T1000 (cell line): ENCODE measurements around the gene LRRC56.

ENCODE experiments used
- DNase-seq: peaks from one replicate; lab custom pipeline; 2025; ENCODE audit warnings: mixed read lengths; lab: John Stamatoyannopoulos, UW

The LRRC56 gene

DNA sequence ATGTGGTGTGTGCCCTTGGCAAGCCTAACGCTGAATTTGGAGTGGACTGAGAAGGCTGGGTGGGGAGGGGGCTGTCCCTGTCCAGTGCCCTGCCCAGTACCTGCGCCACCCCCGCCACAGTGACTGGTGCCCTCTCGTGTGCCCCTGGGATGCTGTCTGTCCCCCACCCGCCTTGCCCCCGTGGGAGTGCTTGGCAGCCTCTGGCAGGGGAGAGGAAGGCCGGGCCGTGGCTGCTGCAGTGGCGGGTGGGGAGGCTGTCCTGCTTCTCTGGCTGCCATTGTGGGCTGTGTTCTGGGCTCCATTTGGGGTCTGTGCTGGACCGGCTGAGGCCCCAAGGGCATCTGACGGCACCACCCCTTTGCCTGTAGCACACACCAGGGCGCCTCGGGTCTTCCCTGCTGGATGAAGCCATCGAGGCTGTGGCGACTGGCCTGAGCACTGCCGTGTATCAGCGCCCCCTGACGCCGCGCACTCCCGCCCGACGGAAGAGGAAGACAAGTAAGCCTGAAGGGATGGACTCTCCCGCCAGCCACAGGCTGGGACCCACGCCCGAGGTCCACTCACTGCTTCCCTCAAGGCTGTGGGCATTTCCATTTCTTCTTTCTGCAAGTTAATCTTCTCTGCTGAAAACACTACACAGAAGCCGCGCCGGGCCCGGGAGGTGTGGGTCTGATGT lies 60.8 kb downstream of the LRRC56 start:
- no peak for DNase-seq

DNA sequence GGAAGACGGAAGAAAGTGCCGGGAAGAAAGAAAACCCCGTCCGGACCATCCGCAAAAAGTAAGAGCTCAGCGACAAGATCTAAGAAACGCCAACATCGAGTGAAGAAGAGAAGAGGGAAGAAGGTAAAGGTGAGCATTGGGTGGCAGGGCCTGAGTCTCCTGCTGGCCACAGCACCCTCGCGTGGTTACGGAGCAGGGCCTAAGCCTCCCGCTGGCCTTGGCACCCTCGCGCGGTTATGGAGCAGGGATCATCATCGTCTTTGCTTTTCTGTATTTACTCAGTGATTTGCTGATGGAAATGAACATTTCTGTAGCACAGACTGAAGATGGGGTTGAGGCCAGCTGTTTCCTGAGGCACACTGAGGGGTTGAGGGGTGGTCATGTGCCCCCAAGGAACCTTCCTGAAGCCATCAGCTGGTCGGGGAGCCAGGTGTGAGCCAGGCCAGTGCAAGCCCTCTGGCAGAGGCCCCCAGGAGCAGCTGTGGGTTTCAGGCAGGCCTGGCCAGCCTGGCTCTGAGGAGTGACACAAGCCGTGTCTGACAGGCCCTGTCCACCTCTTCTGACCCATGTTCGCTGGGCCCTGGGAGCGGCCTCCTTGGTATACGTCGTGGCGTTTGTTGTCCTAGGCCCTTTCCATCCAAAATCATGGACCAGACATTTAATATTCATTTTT lies 64.4 kb downstream of the LRRC56 start:
- DNase-seq, result no peak

DNA sequence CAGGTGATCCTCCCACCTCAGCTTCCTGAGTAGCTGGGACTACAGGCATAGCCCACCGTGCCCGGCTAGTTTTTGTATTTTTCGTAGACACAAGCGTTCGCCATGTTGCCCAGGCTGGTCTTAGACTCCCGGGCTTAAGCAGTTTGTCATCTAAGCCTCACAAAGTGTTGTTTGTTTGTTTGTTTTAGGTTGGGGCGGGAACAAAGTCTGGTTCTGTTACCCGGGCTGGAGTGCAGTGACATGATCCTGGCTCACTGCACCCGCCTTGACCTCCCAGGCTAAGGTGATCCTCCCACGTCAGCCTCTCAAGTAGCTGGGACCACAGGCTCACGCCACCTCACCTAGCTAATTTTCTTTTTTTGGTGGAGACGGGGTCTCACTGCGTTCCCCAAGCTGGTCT lies 65.8 kb downstream of the LRRC56 start:
- no peak for DNase-seq
